ENCODE data around the gene GPX6.

DNA sequence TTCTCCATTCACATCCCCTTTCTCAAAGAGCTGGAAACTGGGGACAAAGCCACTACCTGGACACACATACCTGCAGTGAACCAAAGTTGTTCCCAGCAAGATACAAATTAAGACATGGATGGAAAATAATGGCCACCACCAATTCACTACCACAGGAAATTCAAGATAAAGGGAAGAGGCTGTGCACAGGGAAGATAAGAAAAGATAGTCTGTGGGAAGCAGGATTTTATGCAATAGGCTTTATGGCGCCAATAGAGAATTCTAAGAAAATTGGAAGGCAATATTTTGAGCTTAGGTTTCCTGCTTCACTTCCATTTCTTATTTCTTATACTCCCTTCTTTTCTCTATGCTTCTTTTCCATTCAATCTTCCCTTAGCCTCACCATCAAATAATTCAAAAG, 9.9 kb downstream of the GPX6 start:
- TF ChIP-seq, protein P1, sequence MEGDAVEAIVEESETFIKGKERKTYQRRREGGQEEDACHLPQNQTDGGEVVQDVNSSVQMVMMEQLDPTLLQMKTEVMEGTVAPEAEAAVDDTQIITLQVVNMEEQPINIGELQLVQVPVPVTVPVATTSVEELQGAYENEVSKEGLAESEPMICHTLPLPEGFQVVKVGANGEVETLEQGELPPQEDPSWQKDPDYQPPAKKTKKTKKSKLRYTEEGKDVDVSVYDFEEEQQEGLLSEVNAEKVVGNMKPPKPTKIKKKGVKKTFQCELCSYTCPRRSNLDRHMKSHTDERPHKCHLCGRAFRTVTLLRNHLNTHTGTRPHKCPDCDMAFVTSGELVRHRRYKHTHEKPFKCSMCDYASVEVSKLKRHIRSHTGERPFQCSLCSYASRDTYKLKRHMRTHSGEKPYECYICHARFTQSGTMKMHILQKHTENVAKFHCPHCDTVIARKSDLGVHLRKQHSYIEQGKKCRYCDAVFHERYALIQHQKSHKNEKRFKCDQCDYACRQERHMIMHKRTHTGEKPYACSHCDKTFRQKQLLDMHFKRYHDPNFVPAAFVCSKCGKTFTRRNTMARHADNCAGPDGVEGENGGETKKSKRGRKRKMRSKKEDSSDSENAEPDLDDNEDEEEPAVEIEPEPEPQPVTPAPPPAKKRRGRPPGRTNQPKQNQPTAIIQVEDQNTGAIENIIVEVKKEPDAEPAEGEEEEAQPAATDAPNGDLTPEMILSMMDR (IDR thresholded peaks at IDR 0.05 in 4 of 5, conservative IDR thresholded peaks at IDR 0.05 in 1 of 5) = no peak
- TF ChIP-seq POLR2A (IDR thresholded peaks at IDR 0.05) = no peak
